ENCODE results near the gene CRYBG2.

CRYBG2 gene

GRCh38 chr1:26370591-26371382 lies 16.9 kb upstream of the CRYBG2 start:
- no peak for DNase-seq

DNA sequence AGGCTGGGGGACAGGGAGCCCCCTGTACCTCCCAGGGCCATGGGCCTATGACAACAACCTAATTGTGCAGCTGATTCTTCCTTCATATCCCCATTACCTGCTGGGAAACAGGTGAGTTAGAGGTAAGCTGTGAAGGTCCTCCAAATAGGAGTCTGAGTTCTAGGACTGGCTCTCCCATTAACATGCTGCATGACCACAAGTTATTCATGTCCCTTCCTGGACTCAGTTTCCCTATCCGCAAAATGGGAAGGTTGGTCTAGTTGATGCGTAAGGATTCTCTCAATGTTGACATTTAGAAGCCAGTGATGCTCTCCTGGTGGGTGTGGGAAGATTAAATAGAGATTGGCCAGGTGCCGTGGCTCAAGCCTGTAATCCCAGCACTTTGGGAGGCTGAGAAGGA lies 14.6 kb upstream of the CRYBG2 start:
- DNase-seq: no peak

DNA sequence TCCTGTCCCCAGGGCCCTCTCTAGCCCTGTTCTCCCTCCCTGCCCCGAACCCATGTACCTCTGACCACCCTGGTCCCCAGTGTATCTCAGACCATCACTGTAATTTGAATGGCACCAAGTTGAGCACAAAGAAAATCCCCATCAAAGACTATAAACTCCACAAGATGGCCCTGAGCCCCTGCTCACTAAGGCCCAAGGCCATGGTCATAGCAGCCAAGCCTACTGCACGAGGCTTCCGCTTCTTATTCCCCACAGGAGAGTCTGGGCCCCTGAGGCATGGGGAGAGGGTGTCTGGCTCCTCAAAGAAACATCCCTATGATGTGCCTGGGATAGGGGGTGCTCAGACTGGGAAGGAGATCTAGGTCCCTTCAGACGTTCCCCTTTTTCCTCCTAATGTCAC lies 14.1 kb upstream of the CRYBG2 start:
- no peak for DNase-seq

- no peak for DNase-seq
These were observed 13.5 kb upstream of the CRYBG2 start for GRCh38 chr1:26367441-26367840.

DNA sequence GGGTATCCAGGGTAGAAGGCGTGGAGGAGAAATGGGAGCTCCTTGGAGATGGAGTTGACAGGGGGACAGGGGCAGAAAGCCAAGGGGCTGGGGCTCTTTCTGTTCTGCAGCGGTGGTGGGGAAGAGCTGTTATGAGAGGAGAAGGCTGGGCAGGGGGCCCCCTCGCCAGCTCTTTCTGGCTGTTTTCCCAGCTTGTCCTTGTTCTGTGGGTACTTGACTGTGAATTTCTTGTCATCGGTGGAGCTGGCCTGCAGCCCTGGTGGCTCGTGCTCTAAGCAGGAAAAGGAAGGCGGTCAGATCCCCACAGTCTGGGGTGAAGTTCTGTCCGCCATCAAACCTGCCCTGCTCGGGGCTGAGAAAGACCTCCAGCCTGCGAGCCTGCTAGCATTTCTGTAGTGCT lies 11.0 kb upstream of the CRYBG2 start:
- peak; percentile 67 for DNase-seq

DNA sequence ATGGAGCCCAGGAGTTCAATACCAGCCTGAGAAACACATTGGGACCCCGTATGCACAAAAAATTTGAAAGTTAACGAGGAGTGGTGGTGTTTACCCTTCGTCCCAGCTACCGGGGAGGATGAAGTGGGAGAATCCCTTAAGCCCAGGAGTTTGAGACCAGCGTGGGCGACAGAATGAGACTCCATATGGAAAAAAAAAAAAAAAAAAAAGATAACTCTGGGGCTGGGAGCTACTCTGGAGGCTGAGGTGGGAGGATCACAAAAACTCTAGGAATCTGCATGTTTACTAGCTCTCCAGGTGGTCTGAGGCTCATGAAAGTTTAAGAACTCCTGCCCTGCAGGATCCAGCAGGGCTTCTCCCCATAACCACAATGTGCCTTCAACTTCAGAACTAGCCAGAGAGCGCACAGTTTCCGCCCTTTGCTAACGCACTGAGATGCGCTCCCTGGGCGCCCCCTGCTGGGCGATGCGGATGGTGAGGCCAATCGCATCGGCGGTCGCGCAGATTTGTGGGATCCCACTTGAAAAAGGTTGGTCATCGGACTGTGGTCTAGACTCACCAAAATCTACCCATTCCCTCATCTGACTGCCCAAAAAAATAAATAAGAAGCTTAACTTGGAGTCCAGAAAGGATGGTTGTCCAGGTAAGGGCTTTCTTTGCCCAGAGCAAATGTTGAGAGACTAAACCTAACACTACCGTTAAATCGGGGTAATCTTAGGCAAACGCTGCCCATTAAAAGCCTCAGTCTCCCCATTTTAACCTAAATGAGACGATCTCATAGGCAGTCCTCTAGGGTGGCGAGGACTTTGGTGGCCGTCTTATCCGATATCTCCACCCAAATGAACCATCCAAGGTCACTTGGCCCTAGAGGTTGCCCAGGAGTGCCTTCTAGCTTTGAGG lies 9.9 kb upstream of the CRYBG2 start:
- peak; percentile 6 for DNase-seq

GRCh38 chr1:26362331-26362730 lies 8.4 kb upstream of the CRYBG2 start:
- DNase-seq: no peak

- DNase-seq: no peak
These were observed 7.7 kb upstream of the CRYBG2 start for GRCh38 chr1:26361605-26362122.

GRCh38 chr1:26360807-26361604 lies 7.1 kb upstream of the CRYBG2 start:
- DNase-seq: no peak

DNA sequence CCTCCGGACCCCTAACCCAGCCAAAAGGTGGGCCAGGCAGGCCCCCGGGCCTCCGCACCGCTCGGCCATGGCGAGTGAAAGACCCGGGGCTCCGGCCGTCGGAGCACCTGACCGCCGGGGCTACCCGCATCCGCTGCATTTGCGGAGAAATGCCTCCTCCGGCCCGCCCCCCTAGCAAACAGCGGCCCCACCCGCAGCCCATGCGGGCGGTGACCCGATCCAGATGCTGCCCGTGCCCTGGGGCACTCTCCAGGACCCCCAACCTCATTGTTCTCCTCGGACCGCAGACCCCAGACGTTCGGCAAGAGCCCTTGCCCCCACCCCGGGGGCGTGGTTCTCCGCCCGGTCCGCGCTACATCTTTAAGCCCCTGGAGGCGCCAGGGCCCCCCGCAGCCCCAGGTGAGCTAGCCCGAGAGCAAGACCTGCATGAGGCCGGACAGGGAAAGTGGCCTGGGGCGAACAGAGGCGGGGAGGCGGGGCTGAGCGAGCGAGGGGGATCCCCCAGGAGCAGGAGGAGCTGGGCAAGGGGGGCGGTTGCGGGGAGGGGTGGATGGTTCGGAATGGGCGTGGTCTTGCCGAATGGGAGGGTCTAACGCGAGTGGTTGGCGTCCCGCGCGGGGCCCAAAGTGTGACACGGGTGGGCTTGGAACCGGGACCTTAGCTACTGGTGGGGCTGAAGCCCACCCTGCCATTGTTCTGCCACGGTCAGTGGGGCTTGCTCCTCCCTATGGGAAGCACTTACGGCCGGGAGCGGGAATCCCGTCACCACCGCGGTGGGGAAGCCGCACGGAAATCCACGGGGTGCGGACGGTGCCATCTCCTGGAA lies 6.3 kb upstream of the CRYBG2 start:
- DNase-seq: no peak

DNA sequence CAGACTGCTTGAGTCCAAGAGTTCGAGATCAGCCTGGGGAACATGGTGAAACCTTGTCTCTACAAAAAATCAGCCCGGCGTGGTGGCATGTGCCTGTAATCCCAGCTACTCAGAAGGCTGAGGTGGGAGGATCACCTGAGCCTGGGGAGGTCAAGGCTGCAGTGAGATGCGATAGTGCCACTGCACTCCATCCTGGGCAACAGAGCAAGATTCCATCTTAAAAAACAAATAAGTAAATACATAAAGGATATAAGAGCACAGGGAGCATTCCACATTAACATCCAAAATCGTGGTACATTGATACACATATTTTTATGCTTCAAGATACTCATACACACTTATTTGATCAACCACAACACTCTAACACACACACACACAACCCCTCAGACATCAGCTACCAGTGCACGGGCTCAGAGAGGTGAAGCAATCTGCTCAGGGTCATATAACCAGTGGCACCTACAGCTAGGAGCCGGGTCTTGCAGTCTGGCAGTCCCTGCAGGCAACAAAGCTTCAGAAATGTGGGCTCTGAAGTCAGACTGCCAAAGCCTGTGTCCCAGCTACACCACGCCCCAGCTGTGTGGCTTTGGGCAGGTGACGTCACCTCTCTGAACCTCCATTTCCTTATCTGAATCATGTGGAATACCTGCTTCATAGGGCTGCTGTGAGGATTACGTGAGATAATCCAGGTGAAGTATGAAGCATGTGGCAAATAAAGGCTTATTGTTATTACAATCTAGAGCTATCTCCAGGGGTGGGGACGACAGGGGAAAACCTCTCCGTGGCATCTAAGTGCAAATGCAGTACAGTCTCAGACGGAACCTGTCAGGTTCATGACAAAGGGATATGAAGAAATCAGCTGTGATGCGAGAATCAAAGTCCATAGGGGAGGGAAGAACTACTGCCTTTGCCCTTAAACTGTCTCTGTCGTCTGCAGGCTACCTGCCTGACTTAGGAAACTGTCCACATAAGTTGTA lies 4.8 kb upstream of the CRYBG2 start:
- DNase-seq: no peak

DNA sequence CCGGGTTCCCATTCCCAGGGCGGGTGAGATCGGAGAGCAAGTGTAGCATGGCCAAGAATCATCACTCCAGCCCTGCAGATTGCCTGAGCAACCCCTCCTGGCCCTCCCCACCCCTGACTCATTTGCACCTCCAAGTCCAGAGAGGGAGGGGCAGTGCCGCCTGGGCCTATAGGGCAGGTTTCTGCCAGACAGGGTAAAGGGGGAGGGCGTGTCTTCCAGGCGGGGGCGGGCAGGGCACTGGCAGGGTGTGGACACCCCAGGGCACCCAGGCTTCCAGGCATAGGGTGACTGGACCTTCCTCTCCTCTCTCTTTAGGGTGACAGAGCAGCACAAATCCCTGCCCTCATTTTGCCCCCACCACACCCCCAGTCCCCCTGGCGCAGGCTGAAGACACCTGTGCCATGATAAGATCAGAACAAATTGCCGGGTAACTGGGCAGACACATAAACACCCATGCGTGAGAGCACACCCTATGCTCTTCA lies 3.2 kb upstream of the CRYBG2 start:
- DNase-seq: no peak

GRCh38 chr1:26356106-26356505 lies 2.2 kb upstream of the CRYBG2 start:
- DNase-seq: no peak

DNA sequence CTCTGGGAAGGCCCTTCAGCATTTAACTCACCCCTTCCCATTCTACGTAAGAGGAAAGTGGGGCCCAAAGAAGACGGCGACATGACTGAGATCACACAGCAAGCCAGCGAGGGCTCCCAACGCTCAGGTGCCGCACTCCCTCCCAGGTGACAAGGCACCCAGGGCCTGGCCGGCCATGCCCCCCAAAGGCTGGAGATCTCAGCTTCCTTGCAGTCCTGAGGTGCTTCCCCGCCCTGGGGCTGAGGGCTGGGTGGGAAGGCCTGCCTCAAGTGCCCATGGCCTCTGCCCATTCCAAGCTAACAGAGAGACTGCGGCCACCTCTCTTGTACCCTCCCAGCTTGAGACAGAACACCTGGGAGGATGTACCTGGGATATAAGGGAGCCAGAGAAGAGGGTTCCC lies 1.0 kb upstream of the CRYBG2 start:
- DNase-seq: no peak

GRCh38 chr1:26353210-26353859 lies 595 bp downstream of the CRYBG2 start:
- DNase-seq: no peak

DNA sequence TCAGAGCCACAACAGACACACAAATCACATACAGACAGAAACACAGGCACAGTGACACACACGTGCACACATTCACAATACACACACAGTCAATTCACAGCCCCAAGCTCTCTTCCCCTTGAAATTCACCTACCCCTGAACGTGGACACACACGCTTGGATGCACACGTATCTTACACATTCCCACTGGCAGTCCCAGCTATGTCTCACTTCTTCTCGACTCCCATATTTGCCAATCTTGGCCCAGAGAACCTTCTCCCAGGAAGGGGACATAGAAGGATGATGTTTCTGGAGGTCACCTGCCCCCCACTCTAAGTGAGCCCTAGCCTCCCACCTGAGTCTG lies 1.6 kb downstream of the CRYBG2 start:
- no peak for DNase-seq

DNA sequence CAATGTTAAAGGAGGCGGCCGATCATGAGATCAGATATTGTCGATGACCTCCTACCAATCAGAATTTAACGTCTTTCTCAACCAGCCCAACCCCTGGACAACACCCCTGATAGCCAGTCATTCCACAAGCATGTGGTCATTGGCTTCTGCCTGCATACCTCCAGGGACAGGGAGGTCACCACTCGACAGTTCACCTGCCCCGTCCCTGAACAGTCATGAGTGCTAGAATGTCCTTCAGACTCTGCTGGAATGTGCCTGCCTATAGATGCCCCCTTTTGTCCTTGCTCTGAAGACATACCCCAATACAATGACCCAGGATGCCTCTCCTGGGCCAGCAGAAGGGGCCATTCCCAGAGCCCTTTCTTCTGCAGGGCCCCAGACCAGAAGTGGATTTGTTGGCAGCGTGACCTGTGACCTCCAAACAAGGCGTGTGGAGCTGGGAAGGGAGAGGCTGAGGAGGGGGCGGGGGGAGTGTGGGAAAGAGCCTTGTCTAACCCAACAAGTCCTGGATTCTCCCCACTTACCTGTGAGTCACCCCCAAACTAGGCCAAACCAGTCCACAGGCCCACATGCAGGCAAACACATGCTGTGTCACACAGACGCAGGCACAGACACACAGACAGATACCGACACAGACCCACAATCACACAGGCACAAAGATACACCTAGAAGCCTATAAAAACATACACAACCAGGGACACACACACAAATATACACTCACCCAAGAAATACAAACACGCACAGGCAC lies 2.2 kb downstream of the CRYBG2 start:
- no peak for DNase-seq

DNA sequence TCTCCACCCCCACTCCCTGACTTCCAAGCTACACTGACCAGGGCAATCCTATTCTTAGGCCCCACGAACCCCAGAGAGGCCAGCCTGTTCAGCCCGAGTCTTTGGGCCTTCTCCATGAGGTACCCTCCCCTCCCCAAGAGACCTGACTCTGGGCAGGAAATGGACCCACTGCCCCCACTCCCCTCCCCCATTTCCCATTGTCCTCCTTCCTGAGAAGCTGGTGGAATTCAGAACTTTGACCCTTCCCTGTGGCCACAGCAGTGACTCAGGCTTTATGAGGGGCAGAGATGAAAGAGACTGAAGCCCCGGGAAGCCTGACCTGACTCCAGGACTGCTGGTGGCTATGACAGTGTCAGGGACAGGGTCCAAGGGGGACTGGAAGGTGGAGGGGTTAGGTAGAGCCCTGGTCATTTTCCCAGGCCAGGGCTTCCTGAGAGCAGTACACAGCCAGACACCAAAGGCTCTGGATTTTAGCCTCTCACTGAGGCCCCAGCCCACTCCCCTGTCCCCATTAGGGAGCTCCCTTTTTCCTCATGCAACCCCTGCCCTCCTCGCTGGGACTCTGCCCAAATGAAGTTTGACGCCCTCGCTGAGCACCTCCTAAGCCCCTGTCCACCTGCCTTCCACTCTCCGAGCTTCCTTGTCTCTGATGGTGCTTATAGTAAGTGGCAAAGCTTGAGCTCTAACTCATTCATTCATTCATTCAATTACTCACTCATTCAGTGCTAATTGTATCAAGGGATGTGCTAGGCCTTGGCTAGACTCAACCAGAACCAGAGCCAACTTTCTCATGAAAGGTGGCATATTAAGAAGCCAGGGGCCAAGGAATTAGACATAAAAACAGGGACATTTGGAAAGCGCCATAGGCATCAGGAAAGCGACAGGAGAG lies 3.0 kb downstream of the CRYBG2 start:
- no peak for DNase-seq

- DNase-seq: no peak
These were observed 3.6 kb downstream of the CRYBG2 start for GRCh38 chr1:26350343-26350700.

Data from NCI-H1092 treated with DMSO at 0.1 percent for 48 hours (cell line).